SK-N-SH treated with all-trans-retinoic acid at 6 μM for 48 hours (cell line): ENCODE measurements around the gene TNNI2.

Source experiments
- PATZ1 ChIP-seq: fragments of 250-450 bp; sonication (Bioruptor Pico); IDR thresholded peaks from 2 replicates; pipeline ENCODE4 v1.8.0; 2020; ENCODE audit warnings: mild to moderate bottlenecking, moderate library complexity, borderline replicate concordance
- PPARA ChIP-seq: fragments of 250-450 bp; sonication (Bioruptor Pico); IDR thresholded peaks from 2 replicates; pipeline ENCODE4 v1.5.0; 2020; ENCODE audit warnings: mild to moderate bottlenecking, borderline replicate concordance
- RARB ChIP-seq: fragments of 250-450 bp; sonication (Bioruptor Pico); IDR thresholded peaks from 2 replicates; pipeline ENCODE4 v1.8.0; 2021; ENCODE audit warnings: mild to moderate bottlenecking, moderate library complexity
- TCF4 ChIP-seq: fragments of 250-450 bp; sonication (Bioruptor Pico); IDR thresholded peaks from 2 replicates; pipeline ENCODE4 v1.8.0; 2021; ENCODE audit warnings: mild to moderate bottlenecking, moderate library complexity, borderline replicate concordance
- ZC3H10 ChIP-seq: fragments of 250-450 bp; sonication (Bioruptor Pico); IDR thresholded peaks from 2 replicates; pipeline ENCODE4 v1.5.1; 2021; ENCODE audit warnings: mild to moderate bottlenecking, moderate library complexity
- ZFP3 ChIP-seq: fragments of 250-450 bp; sonication (Bioruptor Pico); IDR thresholded peaks from 2 replicates; pipeline ENCODE4 v1.5.0; 2020; ENCODE audit warnings: mild to moderate bottlenecking, moderate library complexity
- ZFP30 ChIP-seq: fragments of 450-650 bp; formaldehyde crosslinking; IDR thresholded peaks from 2 replicates; pipeline ENCODE4 v1.5.0; 2022; ENCODE audit warnings: mild to moderate bottlenecking, moderate library complexity
- ZNF70 ChIP-seq: fragments of 450-650 bp; formaldehyde crosslinking; IDR thresholded peaks from 2 replicates; pipeline ENCODE4 v1.5.0; 2020; ENCODE audit warnings: mild to moderate bottlenecking, moderate library complexity

GRCh38 chr11:1852877-1853276, 14.1 kb downstream of the TNNI2 start, which contains the start of gene LSP1:
- TF ChIP-seq PATZ1, result no peak
- TF ChIP-seq ZFP3, result no peak
- no peak for TF ChIP-seq TCF4 (CRISPR knock-in tag)
- no peak for TF ChIP-seq ZFP30 (CRISPR knock-in tag)
- TF ChIP-seq ZC3H10 (CRISPR knock-in tag), result no peak
- no peak for TF ChIP-seq RARB (CRISPR knock-in tag)
- TF ChIP-seq PPARA, result no peak
- no peak for TF ChIP-seq ZNF70 (CRISPR knock-in tag)
